Liver (tissue), 3 donors: ENCODE measurements around the gene STKLD1.

Experiments
- CTCF ChIP-seq: fragments of 150-350 bp; IDR thresholded peaks from 2 replicates; pipeline ENCODE4 v1.5.1; 2017; ENCODE audit warnings: improper control_type of control experiment, low read depth, low read length; ENCODE audit not compliant: missing input control
- SP1 ChIP-seq: IDR thresholded peaks from 2 replicates; pipeline ENCODE4 v1.6.1; 2018; ENCODE audit warnings: antibody characterized with exemption, mild to moderate bottlenecking
- TAF1 ChIP-seq: conservative IDR thresholded peaks from 2 replicates; pipeline ENCODE4 v1.6.1; 2016; ENCODE audit warnings: antibody characterized with exemption, mild to moderate bottlenecking
- TF ChIP-seq, protein P1 (sequence below): IDR thresholded peaks from 2 replicates; pipeline ENCODE4 v1.6.1; 2016; ENCODE audit warnings: antibody characterized with exemption
- donor health status: healthy.
- donor health status: healthy.

DNA sequence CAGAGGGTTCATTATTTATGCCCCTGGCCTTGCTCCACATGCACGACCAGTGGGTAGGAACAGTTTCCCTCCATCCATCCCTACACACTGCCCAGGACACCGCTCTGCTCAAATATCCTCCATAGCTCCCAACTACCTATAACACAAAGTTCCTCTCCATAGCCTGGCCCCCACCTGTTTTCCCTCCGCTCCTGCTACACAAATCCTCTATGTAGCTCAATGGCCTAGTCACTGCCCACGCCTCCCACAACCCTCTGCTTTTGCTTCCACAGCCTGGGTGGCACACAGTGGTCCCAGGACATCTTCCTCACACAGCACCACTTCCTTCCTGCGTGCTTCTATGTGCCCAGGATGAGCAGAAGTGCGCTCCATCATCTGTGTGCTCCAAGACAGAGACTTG is 21.2 kb downstream of the STKLD1 start:
- TF ChIP-seq CTCF (no peak), SP1 (no peak), TAF1 (no peak)
- TF ChIP-seq, protein P1, sequence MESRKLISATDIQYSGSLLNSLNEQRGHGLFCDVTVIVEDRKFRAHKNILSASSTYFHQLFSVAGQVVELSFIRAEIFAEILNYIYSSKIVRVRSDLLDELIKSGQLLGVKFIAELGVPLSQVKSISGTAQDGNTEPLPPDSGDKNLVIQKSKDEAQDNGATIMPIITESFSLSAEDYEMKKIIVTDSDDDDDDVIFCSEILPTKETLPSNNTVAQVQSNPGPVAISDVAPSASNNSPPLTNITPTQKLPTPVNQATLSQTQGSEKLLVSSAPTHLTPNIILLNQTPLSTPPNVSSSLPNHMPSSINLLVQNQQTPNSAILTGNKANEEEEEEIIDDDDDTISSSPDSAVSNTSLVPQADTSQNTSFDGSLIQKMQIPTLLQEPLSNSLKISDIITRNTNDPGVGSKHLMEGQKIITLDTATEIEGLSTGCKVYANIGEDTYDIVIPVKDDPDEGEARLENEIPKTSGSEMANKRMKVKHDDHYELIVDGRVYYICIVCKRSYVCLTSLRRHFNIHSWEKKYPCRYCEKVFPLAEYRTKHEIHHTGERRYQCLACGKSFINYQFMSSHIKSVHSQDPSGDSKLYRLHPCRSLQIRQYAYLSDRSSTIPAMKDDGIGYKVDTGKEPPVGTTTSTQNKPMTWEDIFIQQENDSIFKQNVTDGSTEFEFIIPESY, result no peak
